Uterus (tissue), 2 donors: ENCODE data around the gene GTF2B.

Source experiments
- CTCF ChIP-seq, 4 experiments: fragments of 200-600 bp in 2 of 4; fragments of 450-650 bp in 2 of 4; sonication (generic) in 2 of 4; IDR thresholded peaks; one replicate each; pipeline ENCODE4 v1.5.1; 2016 to 2019; ENCODE audit warnings: antibody characterized with exemption in 4 of 4, mild to moderate bottlenecking in 2 of 4, moderate library complexity in 1 of 4
- POLR2A ChIP-seq, 2 donors: fragments of 450-650 bp; IDR thresholded peaks; one replicate each; pipeline ENCODE4 v1.6.1; 2016; ENCODE audit warnings: antibody characterized with exemption in 2 of 2, mild to moderate bottlenecking in 1 of 2, moderate library complexity in 1 of 2

- TF ChIP-seq CTCF (IDR thresholded peaks at IDR 0.05) (no peak), POLR2A (IDR thresholded peaks at IDR 0.05) (no peak)
These were observed 19.8 kb upstream of the GTF2B start for GRCh38 chr1:88911161-88911560.
